HUES64 (cell line): Measurements from ENCODE around the gene DUSP16. TPM values are rescaled to one million over a fixed set of nuclear protein-coding genes. Genes with fewer than 3 reads are reported as not detected.

Source experiments
- H3K27ac ChIP-seq: 2 replicates; pipeline ENCODE4 v1.7.0; 2013; ENCODE audit warnings: low read depth, low read length, inconsistent platforms
- H3K27me3 ChIP-seq: 2 replicates; pipeline ENCODE4 v1.6.1; 2013; ENCODE audit warnings: mild to moderate bottlenecking, low read length; ENCODE audit not compliant: insufficient read depth
- H3K36me3 ChIP-seq: 2 replicates; pipeline ENCODE4 v1.6.1; 2013; ENCODE audit warnings: mild to moderate bottlenecking, low read length; ENCODE audit not compliant: insufficient read depth
- H3K4me1 ChIP-seq: 2 replicates; pipeline ENCODE4 v1.6.1; 2013; ENCODE audit warnings: mild to moderate bottlenecking, low read length, moderate library complexity; ENCODE audit not compliant: insufficient read depth
- H3K4me3 ChIP-seq: 2 replicates; pipeline ENCODE4 v1.5.1; 2013; ENCODE audit warnings: mild to moderate bottlenecking, low read length, moderate library complexity
- H3K9ac ChIP-seq: 2 replicates; pipeline ENCODE4 v1.6.1; 2013; ENCODE audit warnings: mild to moderate bottlenecking, low read depth, low read length
- H3K9me3 ChIP-seq: 2 replicates; pipeline ENCODE4 v1.6.1; 2013; ENCODE audit warnings: low read depth, low read length; ENCODE audit not compliant: insufficient read depth
- WGBS: fragments of 150-250, 120-280 bp; methylation state at CpG from one replicate; pipeline ENCODE4 v1.1.7; 2013; ENCODE audit warnings: missing lambda C conversion rate; 5-methylcytosine and 5-hydroxymethylcytosine counted together
- polyA plus RNA-seq, 2 experiments: library from polyadenylated mRNA; stranded (reverse); fragments of 50-300 nt; gene quantifications; one replicate each; pipeline ENCODE4 v1.2.3, GENCODE V29; 2013

DUSP16 gene
- polyA plus RNA-seq (2013, experiment 1 of 2), result 21.6 TPM
- polyA plus RNA-seq (2013, experiment 2 of 2), result 18.7 TPM

GRCh38 chr12:12562585-12563261 is at the start of gene DUSP16:
DUSP16 (minus strand) TSS chr12:12562863; CDS start chr12:12521098, 41,765 bp downstream.
- H3K27me3 ChIP-seq, result no peaks in the 10 kb centered on the region
- H3K4me1 ChIP-seq, result peaks cover 39% of the 10 kb centered on the region
- peak within 1 kb of the TSS; percentile 89 for H3K4me3 ChIP-seq
- peaks cover 6% of the 10 kb centered on the region for H3K9me3 ChIP-seq
- under 1% methylated on average over 54 of the region's 59 CpGs for WGBS
- peak within 1 kb of the TSS; percentile 75 for H3K9ac ChIP-seq
- no peaks in the 10 kb centered on the region for H3K36me3 ChIP-seq
- H3K27ac ChIP-seq, result peak within 1 kb of the TSS; percentile 96

GRCh38 chr12:12612358-12612757 is 49.7 kb upstream of the DUSP16 start:
- Histone ChIP-seq H3K9ac (peak overlapping the region; percentile 30), H3K4me3 (peak overlapping the region; percentile 75), H3K9me3 (no peaks in the 10 kb centered on the region), H3K27me3 (no peaks in the 10 kb centered on the region), H3K27ac (peak overlapping the region; percentile 86), H3K4me1 (peaks cover 9% of the 10 kb centered on the region), H3K36me3 (no peaks in the 10 kb centered on the region)
- 5% methylated on average over 7 of the region's 7 CpGs for WGBS

- H3K4me3 ChIP-seq, result peak within 1 kb of the TSS; percentile 75
- under 1% methylated on average over 51 of the region's 51 CpGs for WGBS
- peak within 1 kb of the TSS; percentile 86 for H3K27ac ChIP-seq
- H3K36me3 ChIP-seq, result no peaks in the 10 kb centered on the region
- peaks cover 16% of the 10 kb centered on the region for H3K4me1 ChIP-seq
- H3K9me3 ChIP-seq, result no peaks in the 10 kb centered on the region
- no peaks in the 10 kb centered on the region for H3K27me3 ChIP-seq
- peak within 1 kb of the TSS; percentile 59 for H3K9ac ChIP-seq
Observed at GRCh38 chr12:12611512-12612306, 49.0 kb upstream of the DUSP16 start, which contains the start of gene CREBL2. CREBL2 (plus strand) TSS chr12:12611876; CDS start chr12:12612173, 297 bp downstream.

GRCh38 chr12:12610711-12611110 is 48.0 kb upstream of the DUSP16 start:
- Histone ChIP-seq H3K9me3 (no peaks in the 10 kb centered on the region), H3K27me3 (no peaks in the 10 kb centered on the region), H3K27ac (no peak overlapping the region), H3K4me1 (peaks cover 18% of the 10 kb centered on the region), H3K9ac (no peak overlapping the region), H3K36me3 (no peaks in the 10 kb centered on the region), H3K4me3 (0 out of 2 replicates have a peak overlapping the region, but pooled peaks have one; percentile 75)
- WGBS, result 94% methylated on average over 4 of the region's 4 CpGs

GRCh38 chr12:12609692-12610091 is 47.0 kb upstream of the DUSP16 start:
- 97% methylated on average over 3 of the region's 3 CpGs for WGBS
- Histone ChIP-seq H3K4me1 (peaks cover 18% of the 10 kb centered on the region), H3K27me3 (no peaks in the 10 kb centered on the region)

GRCh38 chr12:12608557-12608957 is 45.9 kb upstream of the DUSP16 start:
- no peak overlapping the region for H3K27ac ChIP-seq

More at GRCh38 chr12:12609692-12610091, 47.0 kb upstream of the DUSP16 start:
- H3K4me3 ChIP-seq, result no peak overlapping the region
- H3K27ac ChIP-seq, result no peak overlapping the region
- no peaks in the 10 kb centered on the region for H3K36me3 ChIP-seq
- H3K9ac ChIP-seq, result no peak overlapping the region
- H3K9me3 ChIP-seq, result no peaks in the 10 kb centered on the region

GRCh38 chr12:12606781-12607589 is 44.3 kb upstream of the DUSP16 start:
- no peaks in the 10 kb centered on the region for H3K9me3 ChIP-seq
- no peak overlapping the region for H3K9ac ChIP-seq
- peak overlapping the region; percentile 6; the same call in 1 of the 2 replicates for H3K27ac ChIP-seq
- peaks cover 10% of the 10 kb centered on the region for H3K4me1 ChIP-seq
- WGBS, result 65% methylated on average over 1 of the region's 7 CpGs
- no peaks in the 10 kb centered on the region for H3K36me3 ChIP-seq
- no peak overlapping the region for H3K4me3 ChIP-seq
- H3K27me3 ChIP-seq, result no peaks in the 10 kb centered on the region

More at GRCh38 chr12:12608557-12608957, 45.9 kb upstream of the DUSP16 start:
- 84% methylated on average over 1 of the region's 1 CpG for WGBS
- Histone ChIP-seq H3K4me3 (no peak overlapping the region), H3K27me3 (no peaks in the 10 kb centered on the region), H3K9ac (no peak overlapping the region), H3K4me1 (peaks cover 18% of the 10 kb centered on the region), H3K9me3 (no peaks in the 10 kb centered on the region), H3K36me3 (no peaks in the 10 kb centered on the region)

GRCh38 chr12:12604740-12605139 is 42.1 kb upstream of the DUSP16 start:
- no peaks in the 10 kb centered on the region for H3K9me3 ChIP-seq
- no peak overlapping the region for H3K9ac ChIP-seq
- H3K4me1 ChIP-seq, result peaks cover 10% of the 10 kb centered on the region
- no peaks in the 10 kb centered on the region for H3K27me3 ChIP-seq
- H3K4me3 ChIP-seq, result no peak overlapping the region
- no peaks in the 10 kb centered on the region for H3K36me3 ChIP-seq
- H3K27ac ChIP-seq, result no peak overlapping the region
- 95% methylated on average over 5 of the region's 5 CpGs for WGBS

GRCh38 chr12:12600659-12601058 is 38.0 kb upstream of the DUSP16 start:
- Histone ChIP-seq H3K4me1 (no peaks in the 10 kb centered on the region), H3K9me3 (no peaks in the 10 kb centered on the region), H3K27ac (no peak overlapping the region), H3K27me3 (no peaks in the 10 kb centered on the region), H3K9ac (no peak overlapping the region), H3K4me3 (no peak overlapping the region), H3K36me3 (no peaks in the 10 kb centered on the region)
- 88% methylated on average over 8 of the region's 8 CpGs for WGBS

- 81% methylated on average over 9 of the region's 9 CpGs for WGBS
- no peak overlapping the region for H3K4me3 ChIP-seq
- no peaks in the 10 kb centered on the region for H3K9me3 ChIP-seq
- no peak overlapping the region for H3K9ac ChIP-seq
- no peaks in the 10 kb centered on the region for H3K27me3 ChIP-seq
- H3K27ac ChIP-seq, result no peak overlapping the region
- no peaks in the 10 kb centered on the region for H3K4me1 ChIP-seq
- no peaks in the 10 kb centered on the region for H3K36me3 ChIP-seq
Observed at GRCh38 chr12:12599750-12600643, 37.3 kb upstream of the DUSP16 start.
